ENCODE results near the gene EXTL1. TPM values are rescaled to one million over a fixed set of nuclear protein-coding genes. Genes with fewer than 3 reads are reported as not detected.

The EXTL1 gene
- total RNA-seq, 1 donor from 2014 or later, result 0.85 TPM

- intact Hi-C loops (cut with DNase I), result no loop called here
- TF ChIP-seq CTCF (IDR thresholded peaks at IDR 0.05), result no peak
- Histone ChIP-seq H3K27ac (no peak overlapping the region), H3K9me3 (no peaks in the 10 kb centered on the region), H3K4me3 (no peak overlapping the region), H3K27me3 (peaks cover 18% of the 10 kb centered on the region), H3K4me1 (peaks cover 0 to under 1% of the 10 kb centered on the region in 2 donors), H3K36me3 (no peaks in the 10 kb centered on the region)
- no peak for DNase-seq (ENCODE audit: low spot score in 2 of 2)
Measured at GRCh38 chr1:26041401-26041800, 19.8 kb downstream of the EXTL1 start.

- no peak for TF ChIP-seq CTCF (IDR thresholded peaks at IDR 0.05)
Measured at GRCh38 chr1:26041978-26042377, 20.4 kb downstream of the EXTL1 start.

GRCh38 chr1:26043765-26044164 lies 22.2 kb downstream of the EXTL1 start:
- DNase-seq (ENCODE audit: low spot score in 2 of 2), result no peak
- Histone ChIP-seq H3K4me3 (no peak overlapping the region), H3K4me1 (no peaks in the 10 kb centered on the region), H3K36me3 (no peaks in the 10 kb centered on the region), H3K27ac (no peak overlapping the region), H3K27me3 (peaks cover 18% of the 10 kb centered on the region), H3K9me3 (no peaks in the 10 kb centered on the region)
- TF ChIP-seq CTCF (IDR thresholded peaks at IDR 0.05), result no peak
- intact Hi-C loops (cut with DNase I), result no loop called here

More at GRCh38 chr1:26041978-26042377, 20.4 kb downstream of the EXTL1 start:
- no peaks in the 10 kb centered on the region for H3K9me3 ChIP-seq
- peaks cover 18% of the 10 kb centered on the region for H3K27me3 ChIP-seq
- no peak for DNase-seq (ENCODE audit: low spot score in 2 of 2)
- H3K4me1 ChIP-seq, result no peaks in the 10 kb centered on the region
- H3K36me3 ChIP-seq, result no peaks in the 10 kb centered on the region
- H3K27ac ChIP-seq, result no peak overlapping the region
- no peak overlapping the region for H3K4me3 ChIP-seq
- intact Hi-C loops (cut with DNase I), result no loop called here

- no peak for DNase-seq (ENCODE audit: low spot score in 2 of 2)
- Histone ChIP-seq H3K36me3 (no peaks in the 10 kb centered on the region), H3K4me1 (no peaks in the 10 kb centered on the region), H3K9me3 (no peaks in the 10 kb centered on the region), H3K4me3 (no peak overlapping the region), H3K27me3 (peaks cover 18% of the 10 kb centered on the region), H3K27ac (no peak overlapping the region)
- no peak for TF ChIP-seq CTCF (IDR thresholded peaks at IDR 0.05)
- intact Hi-C loops (cut with DNase I), result no loop called here
Measured at GRCh38 chr1:26044414-26044813, 22.8 kb downstream of the EXTL1 start.

GRCh38 chr1:26044971-26045721 lies 23.6 kb downstream of the EXTL1 start:
- Histone ChIP-seq H3K36me3 (no peaks in the 10 kb centered on the region), H3K27me3 (peaks cover 18% of the 10 kb centered on the region), H3K9me3 (no peaks in the 10 kb centered on the region), H3K27ac (no peak overlapping the region), H3K4me1 (no peaks in the 10 kb centered on the region), H3K4me3 (no peak overlapping the region)
- intact Hi-C loops (cut with DNase I), result no loop called here
- no peak for DNase-seq (ENCODE audit: low spot score in 2 of 2)
- no peak for TF ChIP-seq CTCF (IDR thresholded peaks at IDR 0.05)

Data from ascending aorta (tissue), 2 donors.